ENCODE results near the gene DCAF5.

DNA sequence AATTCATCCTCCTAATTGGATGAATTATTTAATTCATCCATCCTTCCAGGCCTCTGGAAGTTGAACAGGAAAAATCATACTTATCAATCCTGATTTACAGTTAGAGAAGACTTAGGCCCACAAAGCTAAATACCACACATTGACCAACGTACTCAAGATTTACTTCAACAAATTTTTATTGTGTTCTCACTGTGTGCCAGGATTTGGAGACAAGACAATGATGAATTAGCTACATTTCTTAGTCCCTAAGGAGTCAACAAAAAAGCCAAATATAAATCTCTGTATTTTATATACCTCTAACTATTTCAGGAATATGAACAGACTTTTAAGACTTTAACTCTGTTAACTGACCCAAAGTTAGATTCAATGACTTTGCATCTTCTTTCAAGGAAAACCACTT is 63.9 kb downstream of the DCAF5 start:
- TF ChIP-seq EZH2phosphoT487 (IDR thresholded peaks at IDR 0.05; ENCODE audit: low read length): no peak
- TF ChIP-seq, protein P1, sequence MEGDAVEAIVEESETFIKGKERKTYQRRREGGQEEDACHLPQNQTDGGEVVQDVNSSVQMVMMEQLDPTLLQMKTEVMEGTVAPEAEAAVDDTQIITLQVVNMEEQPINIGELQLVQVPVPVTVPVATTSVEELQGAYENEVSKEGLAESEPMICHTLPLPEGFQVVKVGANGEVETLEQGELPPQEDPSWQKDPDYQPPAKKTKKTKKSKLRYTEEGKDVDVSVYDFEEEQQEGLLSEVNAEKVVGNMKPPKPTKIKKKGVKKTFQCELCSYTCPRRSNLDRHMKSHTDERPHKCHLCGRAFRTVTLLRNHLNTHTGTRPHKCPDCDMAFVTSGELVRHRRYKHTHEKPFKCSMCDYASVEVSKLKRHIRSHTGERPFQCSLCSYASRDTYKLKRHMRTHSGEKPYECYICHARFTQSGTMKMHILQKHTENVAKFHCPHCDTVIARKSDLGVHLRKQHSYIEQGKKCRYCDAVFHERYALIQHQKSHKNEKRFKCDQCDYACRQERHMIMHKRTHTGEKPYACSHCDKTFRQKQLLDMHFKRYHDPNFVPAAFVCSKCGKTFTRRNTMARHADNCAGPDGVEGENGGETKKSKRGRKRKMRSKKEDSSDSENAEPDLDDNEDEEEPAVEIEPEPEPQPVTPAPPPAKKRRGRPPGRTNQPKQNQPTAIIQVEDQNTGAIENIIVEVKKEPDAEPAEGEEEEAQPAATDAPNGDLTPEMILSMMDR (IDR thresholded peaks at IDR 0.05; ENCODE audit: low read length): no peak

Data from MM.1S (cell line).